RCC 7860 (cell line): Measurements from ENCODE around the gene EDN1.

Source experiments
- DNase-seq: peaks from one replicate; pipeline ENCODE4 v3.0.0-alpha.2; 2015; ENCODE audit warnings: low spot score
- FAIRE-seq: peaks from 2 replicates; lab custom pipeline; 2012; peaks lifted over from hg19 to GRCh38; lab: Jason Lieb, UNC

The EDN1 gene

DNA sequence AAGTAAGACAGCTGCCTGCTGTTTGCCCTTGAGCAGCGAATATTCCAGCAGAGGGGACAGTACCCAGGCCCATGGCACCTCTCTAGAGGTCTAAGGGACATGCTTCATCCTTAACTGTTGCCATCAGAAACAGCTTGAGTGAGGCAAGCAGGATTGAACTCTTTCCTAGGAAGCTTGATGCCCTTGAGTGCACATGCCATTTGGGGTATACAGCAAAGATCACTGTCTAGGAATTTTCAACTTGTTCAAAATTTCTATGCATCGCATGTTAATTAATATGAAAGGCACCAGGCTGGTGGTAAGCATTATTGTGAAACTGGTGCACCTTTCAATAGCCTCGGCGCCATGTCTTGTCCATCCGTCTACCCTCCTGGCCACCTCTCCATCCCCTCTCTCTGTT lies 54.1 kb downstream of the EDN1 start:
- DNase-seq: no peak
- FAIRE-seq: no peak

DNA sequence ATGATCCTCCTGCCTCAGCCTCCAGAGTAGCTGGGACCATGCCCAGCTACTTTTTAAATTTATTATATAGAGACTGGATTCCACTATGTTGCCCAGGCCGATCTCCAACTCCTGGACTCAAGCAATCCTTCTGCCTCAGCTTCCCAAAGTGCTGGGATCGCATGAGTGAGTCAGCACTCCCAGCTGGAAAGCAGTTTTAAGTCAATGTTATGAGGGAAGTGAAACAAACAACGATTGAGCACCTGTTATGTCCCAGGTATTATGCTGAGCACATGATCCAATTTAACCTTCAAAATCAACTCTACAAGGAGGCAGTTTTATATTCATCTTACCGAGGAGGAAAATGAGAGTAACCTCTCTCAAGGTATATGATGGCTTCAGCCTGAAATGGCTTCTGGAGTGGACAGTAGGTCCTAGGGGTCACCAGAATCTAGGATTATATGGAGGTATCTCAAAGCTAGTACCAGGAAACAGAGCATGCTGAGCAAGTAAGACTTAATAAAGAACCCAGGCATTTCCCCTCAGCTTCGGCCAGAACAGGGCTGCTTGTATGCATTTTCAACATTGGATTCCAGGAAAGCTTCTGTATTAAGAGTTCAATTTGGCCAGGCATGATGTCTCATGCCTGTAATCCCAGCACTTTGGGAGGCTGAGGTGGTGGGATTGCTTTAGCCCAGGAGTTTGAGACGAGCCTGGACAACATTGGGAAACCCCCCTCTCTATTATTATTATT lies 55.0 kb downstream of the EDN1 start:
- DNase-seq (no peak), FAIRE-seq (no peak)

DNA sequence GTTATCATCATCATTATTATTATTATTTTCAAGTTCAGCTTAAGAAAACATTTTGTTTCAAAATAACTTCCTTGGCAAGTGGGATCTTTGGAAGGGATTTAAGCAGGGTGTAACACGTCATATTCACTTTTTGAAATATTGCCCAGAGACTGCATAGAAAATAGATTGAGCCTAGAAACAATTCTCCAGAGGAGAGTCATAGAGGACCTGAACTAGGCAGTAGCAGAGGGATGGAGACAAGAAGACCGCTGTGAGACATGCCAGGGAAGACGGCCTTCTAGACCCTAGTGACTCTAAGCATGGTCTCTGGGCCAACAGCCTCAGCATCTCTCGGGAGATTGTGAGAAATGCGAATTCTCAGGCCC lies 55.5 kb downstream of the EDN1 start:
- FAIRE-seq: no peak

More for the DNA sequence above, 55.5 kb downstream of the EDN1 start:
- no peak for DNase-seq
